ENCODE results near the gene AQP7.
"Not testable (repeated sequence)": the region's sequence is repeated elsewhere in the genome, so short reads cannot be mapped to it uniquely, and the experiment has no call there.

Gene AQP7

GRCh38 chr9:33393581-33393980 lies 8.8 kb downstream of the AQP7 start:
- no peak for DNase-seq

GRCh38 chr9:33392591-33393021 lies 9.8 kb downstream of the AQP7 start:
- not testable (repeated sequence) for DNase-seq

- DNase-seq: not testable (repeated sequence)
Measured at GRCh38 chr9:33391111-33391771, 11.1 kb downstream of the AQP7 start.

- no peak for DNase-seq
Measured at GRCh38 chr9:33388110-33388994, 14.0 kb downstream of the AQP7 start.

- not testable (repeated sequence) for DNase-seq
Measured at GRCh38 chr9:33386998-33387397, 15.4 kb downstream of the AQP7 start.

GRCh38 chr9:33386641-33386996 lies 15.7 kb downstream of the AQP7 start:
- DNase-seq: not testable (repeated sequence)

- DNase-seq: not testable (repeated sequence)
Measured at GRCh38 chr9:33385979-33386640, 16.3 kb downstream of the AQP7 start.

- not testable (repeated sequence) for DNase-seq
Measured at GRCh38 chr9:33385536-33385935, 16.8 kb downstream of the AQP7 start.

GRCh38 chr9:33383396-33383795 lies 19.0 kb downstream of the AQP7 start:
- DNase-seq: not testable (repeated sequence)

GRCh38 chr9:33382397-33382796 lies 20.0 kb downstream of the AQP7 start:
- DNase-seq: not testable (repeated sequence)

GRCh38 chr9:33381231-33381791 lies 21.1 kb downstream of the AQP7 start:
- DNase-seq: no peak

GRCh38 chr9:33380390-33381094 lies 21.8 kb downstream of the AQP7 start:
- DNase-seq: no peak

GRCh38 chr9:33379666-33380389 lies 22.5 kb downstream of the AQP7 start:
- no peak for DNase-seq

GRCh38 chr9:33378121-33378795 lies 24.1 kb downstream of the AQP7 start:
- no peak for DNase-seq

- DNase-seq: no peak
Measured at GRCh38 chr9:33377089-33377715, 25.2 kb downstream of the AQP7 start.

- DNase-seq: no peak
Measured at GRCh38 chr9:33375841-33376321, 26.5 kb downstream of the AQP7 start.

- DNase-seq: no peak
Measured at GRCh38 chr9:33375238-33375840, 27.0 kb downstream of the AQP7 start.

GRCh38 chr9:33374634-33375237 lies 27.6 kb downstream of the AQP7 start:
- peak; percentile 67 for DNase-seq

- DNase-seq: no peak
Measured at GRCh38 chr9:33374190-33374589, 28.2 kb downstream of the AQP7 start.

- no peak for DNase-seq
Measured at GRCh38 chr9:33372900-33373299, 29.5 kb downstream of the AQP7 start.

All from activated CD8-positive, alpha-beta memory T cell treated with anti-CD3 and anti-CD28 coated beads, Interleukin-2, amount 50 U/mL, for 4 hours (primary cell).